HCT116 (cell line): ENCODE measurements around the gene LRRC4C. TPM values are rescaled to one million over a fixed set of nuclear protein-coding genes. Genes with fewer than 3 reads are reported as not detected.

Source experiments
- ATAC-seq: fragments of 200-7000 bp; cut with Tn5 transposase; 2 replicates; pipeline ENCODE4 v1.9.1; 2020; ENCODE audit warnings: mild to moderate bottlenecking, moderate library complexity
- BruUV-seq: library from RNA; stranded (reverse); fragments of 400-500 nt; replicated peaks from 2 replicates; lab custom pipeline; 2021; lab: Mats Ljungman, UMichigan
- CTCF ChIA-PET: fragments of 300-600 bp; sonication (Branson Sonifier 250); formaldehyde crosslinking; loops from one replicate; lab custom pipeline; 2021; ENCODE audit warnings: antibody characterized with exemption; lab: Charles Lee
- POLR2A ChIA-PET: fragments of 300-600, 350-600 bp; sonication (Branson Sonifier 250); formaldehyde crosslinking; loops from one replicate; lab custom pipeline; 2021; ENCODE audit warnings: antibody characterized with exemption; lab: Charles Lee
- RAD21 ChIA-PET, 2 experiments: fragments of 300-600 bp; sonication (Branson Sonifier 250); formaldehyde crosslinking; loops; one replicate each; lab custom pipeline; 2023; ENCODE audit warnings: low total read pairs in 2 of 2; ENCODE audit not compliant: uncharacterized antibody in 2 of 2, unreplicated experiment in 2 of 2, low non-redundant PET in 1 of 2; lab: Charles Lee
- DNase-seq: peaks from one replicate; pipeline ENCODE4 v3.0.0-alpha.2; 2010; ENCODE audit warnings: low read depth, low spot score
- H2AFZ ChIP-seq: fragments of 200-600 bp; shearing (Covaris generic), sonication (generic); 2 replicates; pipeline ENCODE4 v1.6.1; 2017; ENCODE audit warnings: low read depth, mixed run types, mixed read lengths, antibody characterized with exemption, low read length; ENCODE audit not compliant: poor library complexity, severe bottlenecking
- H3K27ac ChIP-seq: 2 replicates; pipeline ENCODE4 v1.5.1; 2012; ENCODE audit warnings: low read depth, low read length
- H3K27me3 ChIP-seq: fragments of 200-600 bp; sonication (generic); 2 replicates; pipeline ENCODE4 v1.6.1; 2016; ENCODE audit warnings: mixed run types, low read length, mixed read lengths; ENCODE audit not compliant: insufficient read depth
- H3K36me3 ChIP-seq, 2 experiments: fragments of 200-500 bp in 1 of 2; fragments of 200-600 bp in 1 of 2; sonication (Bioruptor generic) in 1 of 2; sonication (generic) in 1 of 2; 2 replicates each; pipeline versions ENCODE4 v1.5.1 to v1.6.1; 2014 to 2016; ENCODE audit warnings: low read length in 2 of 2, inconsistent platforms in 1 of 2, mixed read lengths in 1 of 2, mixed run types in 1 of 2; ENCODE audit not compliant: insufficient read depth in 2 of 2, control insufficient read depth in 1 of 2
- H3K4me1 ChIP-seq, 2 experiments: fragments of 200-600 bp in 1 of 2; sonication (generic) in 1 of 2; 2 replicates each; pipeline versions ENCODE4 v1.5.1 to v1.6.1; 2012 to 2017; ENCODE audit warnings: low read length in 2 of 2, inconsistent platforms in 1 of 2, mild to moderate bottlenecking in 1 of 2, mixed read lengths in 1 of 2, mixed run types in 1 of 2, moderate library complexity in 1 of 2; ENCODE audit not compliant: insufficient read depth in 2 of 2, control insufficient read depth in 1 of 2
- H3K4me2 ChIP-seq: fragments of 200-600 bp; sonication (generic); 2 replicates; pipeline ENCODE4 v1.6.1; 2017; ENCODE audit warnings: mixed run types, low read length, mixed read lengths
- H3K4me3 ChIP-seq, 2 experiments: fragments of 200-600 bp in 1 of 2; sonication (generic) in 1 of 2; replicated peaks in 1 of 2; 2 replicates each; pipeline ENCODE4 v1.5.1; 2011 to 2016; ENCODE audit warnings: low read length in 2 of 2, control low read depth in 1 of 2, low read depth in 1 of 2, mild to moderate bottlenecking in 1 of 2, mixed read lengths in 1 of 2, mixed run types in 1 of 2
- H3K79me2 ChIP-seq: fragments of 200-600 bp; sonication (generic); 2 replicates; pipeline ENCODE4 v1.6.1; 2017; ENCODE audit warnings: mild to moderate bottlenecking, mixed run types, low read length, moderate library complexity, mixed read lengths; ENCODE audit not compliant: insufficient read depth
- H3K9ac ChIP-seq: fragments of 200-600 bp; sonication (generic); 2 replicates; pipeline ENCODE4 v1.6.1; 2016; ENCODE audit warnings: low read length, mixed read lengths
- H3K9me2 ChIP-seq: fragments of 200-600 bp; sonication (generic), shearing (Covaris generic); 2 replicates; pipeline ENCODE4 v1.6.1; 2017; ENCODE audit warnings: mixed run types, mild to moderate bottlenecking, moderate library complexity; ENCODE audit not compliant: insufficient read depth
- H3K9me3 ChIP-seq, 2 experiments: fragments of 200-500 bp in 1 of 2; fragments of 200-600 bp in 1 of 2; sonication (Bioruptor generic) in 1 of 2; sonication (generic) in 1 of 2; 2 replicates each; pipeline ENCODE4 v1.6.1; 2014 to 2017; ENCODE audit warnings: low read length in 2 of 2, mixed read lengths in 2 of 2, inconsistent platforms in 1 of 2, low read depth in 1 of 2, mild to moderate bottlenecking in 1 of 2, mixed run types in 1 of 2, moderate library complexity in 1 of 2; ENCODE audit not compliant: control insufficient read depth in 1 of 2, insufficient read depth in 1 of 2
- H4K20me1 ChIP-seq: fragments of 200-600 bp; sonication (generic), shearing (Covaris generic); 2 replicates; pipeline ENCODE4 v1.6.1; 2017; ENCODE audit warnings: mixed run types, mild to moderate bottlenecking, moderate library complexity; ENCODE audit not compliant: insufficient read depth
- ATF3 ChIP-seq: IDR thresholded peaks from 2 replicates; pipeline ENCODE4 v1.6.1; 2012
- CTCF ChIP-seq, 3 experiments: fragments of 200-600 bp in 1 of 3; sonication (generic) in 1 of 3; IDR thresholded peaks in 2 of 3; conservative IDR thresholded peaks in 1 of 3; 2 replicates each; pipeline ENCODE4 v1.5.1; 2012 to 2017; ENCODE audit warnings: low read depth in 2 of 3, low read length in 2 of 3, antibody characterized with exemption in 1 of 3, borderline replicate concordance in 1 of 3, control low read depth in 1 of 3, mild to moderate bottlenecking in 1 of 3, mixed read lengths in 1 of 3, mixed run types in 1 of 3, moderate library complexity in 1 of 3; ENCODE audit not compliant: insufficient read depth in 1 of 3
- EGR1 ChIP-seq: IDR thresholded peaks from 2 replicates; pipeline ENCODE4 v1.6.1; 2012; ENCODE audit warnings: low read depth
- ELF1 ChIP-seq: IDR thresholded peaks from 2 replicates; pipeline ENCODE4 v1.6.1; 2012; ENCODE audit warnings: low read depth, borderline replicate concordance
- EZH2phosphoT487 ChIP-seq: fragments of 200-600 bp; IDR thresholded peaks from 2 replicates; pipeline ENCODE4 v1.6.1; 2018; ENCODE audit warnings: antibody characterized with exemption, borderline replicate concordance
- JUND ChIP-seq: IDR thresholded peaks from 2 replicates; pipeline ENCODE4 v1.6.1; 2012
- MAX ChIP-seq: IDR thresholded peaks from 2 replicates; pipeline ENCODE4 v1.6.1; 2012
- POLR2A ChIP-seq: IDR thresholded peaks from 2 replicates; pipeline ENCODE4 v1.7.0; 2011; ENCODE audit warnings: borderline replicate concordance; ENCODE audit not compliant: insufficient read depth, insufficient read length; ENCODE audit errors: extremely low read depth
- POLR2AphosphoS5 ChIP-seq: IDR thresholded peaks from 2 replicates; pipeline ENCODE4 v1.6.1; 2011; ENCODE audit warnings: mild to moderate bottlenecking, low read depth, low read length, moderate library complexity
- RAD21 ChIP-seq: IDR thresholded peaks from 2 replicates; pipeline ENCODE4 v1.6.1; 2012; ENCODE audit warnings: low read depth, mild to moderate bottlenecking
- REST ChIP-seq: IDR thresholded peaks from 2 replicates; pipeline ENCODE4 v1.6.1; 2012; ENCODE audit warnings: low read depth
- SIN3A ChIP-seq: IDR thresholded peaks from 2 replicates; pipeline ENCODE4 v1.6.1; 2012; ENCODE audit warnings: low read depth
- SP1 ChIP-seq: IDR thresholded peaks from 2 replicates; pipeline ENCODE4 v1.6.1; 2012; ENCODE audit warnings: low read depth
- SRF ChIP-seq: IDR thresholded peaks from 2 replicates; pipeline ENCODE4 v1.6.1; 2012; ENCODE audit warnings: low read depth
- TCF7L2 ChIP-seq: IDR thresholded peaks from 2 replicates; pipeline ENCODE4 v1.7.0; 2011; ENCODE audit warnings: borderline replicate concordance, inconsistent platforms; ENCODE audit not compliant: insufficient read depth, insufficient read length; ENCODE audit errors: extremely low read depth
- YY1 ChIP-seq: IDR thresholded peaks from 2 replicates; pipeline ENCODE4 v1.6.1; 2011; ENCODE audit warnings: low read length, low read depth, moderate library complexity, mild to moderate bottlenecking; ENCODE audit not compliant: insufficient replicate concordance; ENCODE audit errors: extremely low read depth
- ZBTB33 ChIP-seq: IDR thresholded peaks from 2 replicates; pipeline ENCODE4 v1.6.1; 2011; ENCODE audit warnings: mild to moderate bottlenecking, low read length, moderate library complexity; ENCODE audit not compliant: insufficient replicate concordance; ENCODE audit errors: extremely low read depth
- ZFX ChIP-seq: fragments of 450-650 bp; IDR thresholded peaks from 2 replicates; pipeline ENCODE4 v1.6.1; 2017
- ZNF274 ChIP-seq: fragments of 200-500 bp; sonication (Bioruptor generic); IDR thresholded peaks from 2 replicates; pipeline ENCODE4 v1.6.1; 2014; ENCODE audit warnings: mild to moderate bottlenecking, low read depth, low read length, inconsistent platforms
- intact Hi-C: fragments of 100-400 bp; cut with micrococcal nuclease; formaldehyde crosslinking; loops from 2 replicates; pipeline ENCODE4 v1.10.0; 2022
- total RNA-seq: library from RNA; stranded (reverse); gene quantifications from one replicate; pipeline ENCODE4 v1.2.1, GENCODE V29; 2021; ENCODE audit not compliant: unreplicated experiment

LRRC4C gene
- total RNA-seq, 1 experiment from 2014 or later = not detected

GRCh38 chr11:41246399-41246745 lies 213.1 kb downstream of the LRRC4C start:
- ChIA-PET CTCF (no interaction called here), POLR2A (no interaction called here)

More at GRCh38 chr11:41246399-41246745, 213.1 kb downstream of the LRRC4C start:
- Histone ChIP-seq H3K4me1 (no peaks in the 10 kb centered on the region), H3K4me3 (no peak overlapping the region), H3K79me2 (no peaks in the 10 kb centered on the region), H3K36me3 (no peaks in the 10 kb centered on the region), H3K27ac (no peak overlapping the region), H2AFZ (no peak overlapping the region), H3K27me3 (no peaks in the 10 kb centered on the region), H3K9me3 (peaks cover 0 to 16% of the 10 kb centered on the region in 2 experiments; a peak in 2 of 4 replicates), H3K9ac (no peak overlapping the region), H4K20me1 (no peaks in the 10 kb centered on the region), H3K9me2 (no peaks in the 10 kb centered on the region), H3K4me2 (no peak overlapping the region)
- ATAC-seq = no peak
- TF ChIP-seq ZFX (no peak), RAD21 (no peak), POLR2AphosphoS5 (no peak), EZH2phosphoT487 (no peak), ATF3 (no peak), SIN3A (no peak), EGR1 (no peak), JUND (no peak), SP1 (no peak), ZBTB33 (no peak), TCF7L2 (no peak), CTCF (IDR thresholded peaks at IDR 0.05 in 2 of 3, conservative IDR thresholded peaks at IDR 0.05 in 1 of 3; ENCODE audit: borderline replicate concordance in 1 of 3, insufficient read depth in 1 of 3, low read depth in 2 of 3, low read length in 2 of 3) (no peak), MAX (no peak), ELF1 (no peak), YY1 (no peak), SRF (no peak), POLR2A (no peak), ZNF274 (no peak), REST (no peak)
- DNase-seq = no peak
- RAD21 ChIA-PET = no interaction called here
- BruUV-seq = no TSS peak
- intact Hi-C loops = no loop called here
